B cell (primary cell): ENCODE data around the gene CABCOCO1. TPM values are rescaled to one million over a fixed set of nuclear protein-coding genes. Genes with fewer than 3 reads are reported as not detected.

Experiments
- ATAC-seq: fragments of 200-7000 bp; cut with Tn5 transposase; one replicate; pipeline ENCODE4 v1.10.0; 2021; ENCODE audit warnings: low read depth, mild to moderate bottlenecking, moderate number of reproducible peaks, moderate library complexity
- CTCF ChIA-PET: fragments of 350-600 bp; sonication (Branson Sonifier 250); formaldehyde crosslinking; loops from one replicate; lab custom pipeline; 2021; ENCODE audit warnings: antibody characterized with exemption, inconsistent platforms; lab: Charles Lee
- POLR2A ChIA-PET: fragments of 350-600 bp; sonication (Branson Sonifier 250); formaldehyde crosslinking; loops from one replicate; lab custom pipeline; 2021; ENCODE audit warnings: antibody characterized with exemption; lab: Charles Lee
- DNase-seq: peaks from one replicate; pipeline ENCODE4 v3.0.0; 2013
- H2AFZ ChIP-seq: 2 replicates; pipeline ENCODE4 v1.6.1; 2012; ENCODE audit warnings: mild to moderate bottlenecking, low read depth, low read length; ENCODE audit not compliant: insufficient read depth, poor library complexity, severe bottlenecking
- H3K27ac ChIP-seq, 2 donors: 1 replicate in 1 of 2; 2 replicates in 1 of 2; pipeline ENCODE4 v1.5.1; 2012 to 2013; ENCODE audit warnings: low read length in 2 of 2, mild to moderate bottlenecking in 2 of 2, moderate library complexity in 1 of 2
- H3K27me3 ChIP-seq, 4 experiments: fragments of 200-600 bp in 1 of 4; sonication (generic) in 1 of 4; replicated peaks in 1 of 4; 1 replicate in 2 of 4; 2 replicates in 2 of 4; pipeline versions ENCODE4 v1.6.1 to v1.7.0; 2013 to 2016; ENCODE audit warnings: low read length in 3 of 4, mild to moderate bottlenecking in 2 of 4, mixed read lengths in 1 of 4, moderate library complexity in 1 of 4; ENCODE audit not compliant: insufficient read depth in 4 of 4, control insufficient read depth in 3 of 4; ENCODE audit errors: control extremely low read depth in 1 of 4
- H3K36me3 ChIP-seq, 2 experiments: replicated peaks in 1 of 2; 1 replicate in 1 of 2; 2 replicates in 1 of 2; pipeline versions ENCODE4 v1.6.1 to v1.7.1; 2013; ENCODE audit warnings: low read length in 1 of 2; ENCODE audit not compliant: insufficient read depth in 2 of 2, control insufficient read depth in 1 of 2; ENCODE audit errors: control extremely low read depth in 1 of 2, extremely low read depth in 1 of 2
- H3K4me1 ChIP-seq, 2 donors: fragments of 200-600 bp in 1 of 2; sonication (generic) in 1 of 2; 1 replicate in 1 of 2; 2 replicates in 1 of 2; pipeline versions ENCODE4 v1.5.1 to v1.6.1; 2013 to 2017; ENCODE audit warnings: low read length in 2 of 2; ENCODE audit not compliant: control insufficient read depth in 2 of 2, insufficient read depth in 2 of 2
- H3K4me2 ChIP-seq: replicated peaks from 2 replicates; pipeline ENCODE3; 2012; ENCODE audit warnings: mild to moderate bottlenecking, low read depth, low read length; ENCODE audit not compliant: poor library complexity, severe bottlenecking
- H3K4me3 ChIP-seq, 5 experiments: fragments of 200-600 bp in 1 of 5; sonication (generic) in 1 of 5; 1 replicate in 3 of 5; 2 replicates in 2 of 5; pipeline versions ENCODE4 v1.5.1 to v1.7.0; 2011 to 2016; ENCODE audit warnings: low read length in 4 of 5, mild to moderate bottlenecking in 4 of 5, low read depth in 2 of 5, control low read depth in 1 of 5, moderate library complexity in 1 of 5; ENCODE audit not compliant: insufficient read depth in 1 of 5; ENCODE audit errors: control extremely low read depth in 1 of 5, extremely low read depth in 1 of 5
- H3K79me2 ChIP-seq: fragments of 200-600 bp; sonication (generic); one replicate; pipeline ENCODE4 v1.6.0; 2016; ENCODE audit warnings: low read length; ENCODE audit not compliant: control insufficient read depth, insufficient read depth
- H3K9ac ChIP-seq: fragments of 200-600 bp; sonication (generic); 2 replicates; pipeline ENCODE4 v1.6.1; 2017; ENCODE audit warnings: mild to moderate bottlenecking, low read length, moderate library complexity
- H3K9me3 ChIP-seq, 3 donors: one replicate each; pipeline versions ENCODE4 v1.6.1 to v1.7.1; 2013; ENCODE audit warnings: low read length in 2 of 3; ENCODE audit not compliant: control insufficient read depth in 2 of 3, insufficient read depth in 1 of 3; ENCODE audit errors: control extremely low read depth in 1 of 3
- H4K20me1 ChIP-seq: 2 replicates; pipeline ENCODE4 v1.6.0; 2012; ENCODE audit warnings: mild to moderate bottlenecking, low read length; ENCODE audit not compliant: insufficient read depth, control insufficient read depth, poor library complexity, severe bottlenecking
- H3K27ac Mint-ChIP-seq: one replicate; pipeline ENCODE4 v1.8.0; 2021; ENCODE audit warnings: mixed read lengths
- H3K27me3 Mint-ChIP-seq: one replicate; pipeline ENCODE4 v1.8.0; 2021; ENCODE audit warnings: mixed read lengths
- H3K4me1 Mint-ChIP-seq: one replicate; pipeline ENCODE4 v1.8.0; 2021; ENCODE audit warnings: mixed read lengths
- H3K4me3 Mint-ChIP-seq: one replicate; pipeline ENCODE4 v1.8.0; 2021; ENCODE audit warnings: mixed read lengths
- H3K9me3 Mint-ChIP-seq: one replicate; pipeline ENCODE4 v1.8.0; 2022; ENCODE audit warnings: mixed read lengths; ENCODE audit not compliant: insufficient read depth
- EZH2 ChIP-seq: IDR thresholded peaks from 2 replicates; pipeline ENCODE4 v1.6.1; 2012; ENCODE audit warnings: borderline replicate concordance, low read depth, mild to moderate bottlenecking, moderate library complexity, low read length; ENCODE audit not compliant: insufficient read depth, poor library complexity, severe bottlenecking
- WGBS: methylation state at CpG from one replicate; pipeline ENCODE4 v1.1.5; 2013; ENCODE audit warnings: missing lambda C conversion rate; ENCODE audit not compliant: insufficient coverage; 5-methylcytosine and 5-hydroxymethylcytosine counted together
- intact Hi-C: fragments of 100-400 bp; cut with micrococcal nuclease; formaldehyde crosslinking; loops from one replicate; pipeline ENCODE4 v1.10.0; 2022
- polyA plus RNA-seq: library from polyadenylated mRNA; depleted of rRNA; stranded (reverse); fragments of >200 nt; gene quantifications from 2 replicates; pipeline ENCODE4 v1.2.3, GENCODE V29; 2012
- total RNA-seq, 2 donors: library from RNA; stranded (reverse); fragments of 120-200 nt in 1 of 2; gene quantifications; 1 replicate in 1 of 2; 2 replicates in 1 of 2; pipeline versions ENCODE4 v1.2.3 to v1.2.4, GENCODE V29; 2013 to 2022
- TF ChIP-seq, protein P1 (sequence below): fragments of 200-600 bp; IDR thresholded peaks from one replicate; pipeline ENCODE4 v1.8.0; 2022; ENCODE audit warnings: antibody characterized with exemption, mild to moderate bottlenecking

The CABCOCO1 gene
- total and polyA plus RNA-seq, 2 donors (not counting 1 experiment from before 2014, with no cell fraction given), result not detected

DNA sequence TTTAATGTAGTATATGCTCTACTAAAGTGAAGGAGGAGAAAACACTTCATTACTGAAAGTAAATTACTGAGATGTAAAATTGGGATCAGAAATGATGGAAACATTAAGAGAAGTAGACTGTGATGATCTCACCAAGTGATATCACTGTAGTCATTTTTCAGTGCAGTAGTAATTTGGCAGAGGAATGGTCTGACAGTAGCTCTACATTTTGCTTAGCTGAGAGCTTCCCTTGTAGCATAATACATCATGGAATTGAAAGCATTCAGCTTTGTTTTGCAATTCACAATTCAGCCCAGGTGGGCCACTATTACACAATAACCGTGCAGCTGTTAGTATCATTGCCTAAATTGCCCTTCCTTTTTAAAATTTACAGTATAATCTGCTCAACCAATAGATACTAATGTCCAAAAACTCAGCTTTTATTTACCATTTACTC lies 19.4 kb upstream of the CABCOCO1 start:
- no peak overlapping the region for H3K4me3 ChIP-seq
- intact Hi-C loops, result no loop called here
- POLR2A ChIA-PET, result no interaction called here

DNA sequence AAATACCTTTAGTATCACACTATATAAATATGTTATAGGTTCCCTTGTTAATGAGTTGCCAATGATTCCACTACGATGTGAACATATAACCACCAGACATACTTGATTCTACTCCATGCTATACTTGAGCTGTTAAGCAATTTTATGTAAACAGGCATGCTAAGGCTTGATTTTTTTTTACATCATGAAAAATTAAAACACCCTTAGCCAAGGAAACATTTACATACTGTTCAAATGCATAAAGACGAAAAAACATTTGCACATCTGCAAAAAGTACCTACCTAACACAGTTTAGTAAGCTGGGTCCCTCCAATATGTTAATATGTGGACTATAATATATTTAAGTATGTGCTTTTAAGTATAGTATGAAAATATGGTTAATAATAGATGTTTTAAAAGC lies 9.0 kb upstream of the CABCOCO1 start:
- Mint-ChIP-seq H3K4me3 (no peak overlapping the region), H3K9me3 (no peaks in the 10 kb centered on the region), H3K27me3 (peaks cover 30% of the 10 kb centered on the region), H3K27ac (no peak overlapping the region), H3K4me1 (no peaks in the 10 kb centered on the region)
- ATAC-seq (no peak), DNase-seq (no peak)
- ChIA-PET POLR2A (no interaction called here), CTCF (no interaction called here)
- H3K27me3 ChIP-seq, result peaks cover 0 to 3% (median 0%) of the 10 kb centered on the region in 4 experiments
- no CpG with 5 or more reads among the region's 2 CpGs for WGBS
- H3K4me3 ChIP-seq, result no peak overlapping the region
- no peaks in the 10 kb centered on the region for H3K36me3 ChIP-seq
- no peak for TF ChIP-seq EZH2
- TF ChIP-seq, protein P1, sequence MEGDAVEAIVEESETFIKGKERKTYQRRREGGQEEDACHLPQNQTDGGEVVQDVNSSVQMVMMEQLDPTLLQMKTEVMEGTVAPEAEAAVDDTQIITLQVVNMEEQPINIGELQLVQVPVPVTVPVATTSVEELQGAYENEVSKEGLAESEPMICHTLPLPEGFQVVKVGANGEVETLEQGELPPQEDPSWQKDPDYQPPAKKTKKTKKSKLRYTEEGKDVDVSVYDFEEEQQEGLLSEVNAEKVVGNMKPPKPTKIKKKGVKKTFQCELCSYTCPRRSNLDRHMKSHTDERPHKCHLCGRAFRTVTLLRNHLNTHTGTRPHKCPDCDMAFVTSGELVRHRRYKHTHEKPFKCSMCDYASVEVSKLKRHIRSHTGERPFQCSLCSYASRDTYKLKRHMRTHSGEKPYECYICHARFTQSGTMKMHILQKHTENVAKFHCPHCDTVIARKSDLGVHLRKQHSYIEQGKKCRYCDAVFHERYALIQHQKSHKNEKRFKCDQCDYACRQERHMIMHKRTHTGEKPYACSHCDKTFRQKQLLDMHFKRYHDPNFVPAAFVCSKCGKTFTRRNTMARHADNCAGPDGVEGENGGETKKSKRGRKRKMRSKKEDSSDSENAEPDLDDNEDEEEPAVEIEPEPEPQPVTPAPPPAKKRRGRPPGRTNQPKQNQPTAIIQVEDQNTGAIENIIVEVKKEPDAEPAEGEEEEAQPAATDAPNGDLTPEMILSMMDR, result no peak
- peaks cover 0 to 2% (median 0%) of the 10 kb centered on the region in 3 donors for H3K9me3 ChIP-seq
- no peak overlapping the region for H3K4me2 ChIP-seq
- H3K79me2 ChIP-seq, result no peaks in the 10 kb centered on the region
- H3K4me1 ChIP-seq, result no peaks in the 10 kb centered on the region
- no peak overlapping the region for H3K9ac ChIP-seq
- intact Hi-C loops, result no loop called here
- H4K20me1 ChIP-seq, result no peaks in the 10 kb centered on the region
- no peak overlapping the region for H3K27ac ChIP-seq
- no peak overlapping the region for H2AFZ ChIP-seq

More for the DNA sequence above, 19.4 kb upstream of the CABCOCO1 start:
- H3K9me3 Mint-ChIP-seq, result no peaks in the 10 kb centered on the region
- no peaks in the 10 kb centered on the region for H3K79me2 ChIP-seq
- H3K27me3 ChIP-seq, result no peaks in the 10 kb centered on the region
- no peaks in the 10 kb centered on the region for H3K9me3 ChIP-seq
- no peak overlapping the region for H3K9ac ChIP-seq
- H3K4me3 Mint-ChIP-seq, result no peak overlapping the region
- H4K20me1 ChIP-seq, result no peaks in the 10 kb centered on the region
- CTCF ChIA-PET, result interaction anchor here (1.0 kb wide), 1 partner anchor 30 kb away, joined by 3 read pairs; no protein-coding TSS in a partner anchor
- no peaks in the 10 kb centered on the region for H3K36me3 ChIP-seq
- no peak overlapping the region for H3K27ac ChIP-seq
- no peaks in the 10 kb centered on the region for H3K4me1 Mint-ChIP-seq
- ATAC-seq, result no peak
- 46% methylated on average over 1 of the region's 1 CpG for WGBS
- H2AFZ ChIP-seq, result no peak overlapping the region
- no peaks in the 10 kb centered on the region for H3K4me1 ChIP-seq
- no peak for DNase-seq
- H3K27me3 Mint-ChIP-seq, result peaks cover 7% of the 10 kb centered on the region
- no peak for TF ChIP-seq EZH2
- TF ChIP-seq, protein P1, result no peak
- H3K4me2 ChIP-seq, result no peak overlapping the region
- H3K27ac Mint-ChIP-seq, result no peak overlapping the region
